Upper lobe of right lung (tissue), 1 donor: ENCODE measurements around the gene IFI16. TPM values are rescaled to one million over a fixed set of nuclear protein-coding genes. Genes with fewer than 3 reads are reported as not detected.
"Not testable (repeated sequence)": the region's sequence is repeated elsewhere in the genome, so short reads cannot be mapped to it uniquely, and the experiment has no call there.

Source experiments
- ATAC-seq: fragments of 200-7000 bp; cut with Tn5 transposase; one replicate; pipeline ENCODE4 v1.9.1; 2020; ENCODE audit warnings: mild to moderate bottlenecking, moderate library complexity
- DNase-seq: peaks from one replicate; pipeline ENCODE4 v3.0.0-alpha.2; 2020
- H3K27ac ChIP-seq: fragments of 200-600 bp; one replicate; pipeline ENCODE4 v1.8.0; 2022
- H3K27me3 ChIP-seq: fragments of 200-600 bp; one replicate; pipeline ENCODE4 v1.8.0; 2022; ENCODE audit warnings: mild to moderate bottlenecking
- H3K36me3 ChIP-seq: fragments of 200-600 bp; one replicate; pipeline ENCODE4 v1.8.0; 2022
- H3K4me1 ChIP-seq: fragments of 200-600 bp; one replicate; pipeline ENCODE4 v1.8.0; 2022
- H3K4me3 ChIP-seq: fragments of 200-600 bp; one replicate; pipeline ENCODE4 v1.8.0; 2022; ENCODE audit warnings: mild to moderate bottlenecking
- H3K9me3 ChIP-seq: fragments of 200-600 bp; one replicate; pipeline ENCODE4 v1.8.0; 2022
- intact Hi-C: fragments of 100-400 bp; cut with DNase I; formaldehyde crosslinking; loops from one replicate; pipeline ENCODE4 v1.11.0; 2022
- total RNA-seq: library from RNA; stranded (reverse); fragmentation: NEBNext Ultra II Directional; extraction: Animal tissue kit (Norgen Biotek cat#: 25700); gene quantifications from one replicate; pipeline ENCODE4 v1.2.1, GENCODE V29; 2021
- TF ChIP-seq, protein P1 (sequence below): fragments of 200-600 bp; IDR thresholded peaks from one replicate; pipeline ENCODE4 v1.8.0; 2022; ENCODE audit warnings: antibody characterized with exemption
- donor health status: DM: no; HTN: yes; CAD: no; lungs with severe emphysema.

The IFI16 gene
- total RNA-seq, 1 donor from 2014 or later, result 98.0 TPM

DNA sequence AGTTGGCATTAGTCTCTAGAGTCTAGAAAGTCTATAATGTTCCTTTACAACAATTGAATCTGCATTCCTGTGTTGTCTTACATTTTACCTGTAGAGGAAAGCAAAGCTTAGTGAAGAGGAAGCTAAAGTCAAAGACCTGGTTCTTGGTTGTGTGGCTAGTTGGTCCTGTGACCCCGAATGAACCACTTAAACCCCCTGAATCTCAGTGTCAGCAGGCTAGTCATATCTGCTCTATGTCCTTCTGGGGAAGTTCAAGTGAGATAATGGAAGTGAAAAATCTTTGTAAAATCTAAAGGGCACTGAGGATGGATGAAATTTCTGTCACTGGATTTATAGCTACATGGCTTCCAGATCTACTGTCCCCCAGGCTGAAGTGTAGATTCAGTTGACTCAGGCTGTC is 90.9 kb downstream of the IFI16 start:
- intact Hi-C loops, result no loop called here
- ATAC-seq, result no peak

GRCh38 chr1:159103021-159103420 is 93.3 kb downstream of the IFI16 start:
- H3K4me3 ChIP-seq, H3K27ac ChIP-seq, DNase-seq, intact Hi-C loops, ATAC-seq, H3K36me3 ChIP-seq, H3K4me1 ChIP-seq, H3K9me3 ChIP-seq, H3K27me3 ChIP-seq: not testable (repeated sequence)

More for the DNA sequence above, 90.9 kb downstream of the IFI16 start:
- Histone ChIP-seq H3K36me3 (no peaks in the 10 kb centered on the region), H3K4me1 (no peaks in the 10 kb centered on the region), H3K27ac (no peak overlapping the region), H3K4me3 (no peak overlapping the region), H3K9me3 (no peaks in the 10 kb centered on the region), H3K27me3 (no peaks in the 10 kb centered on the region)
- TF ChIP-seq, protein P1, sequence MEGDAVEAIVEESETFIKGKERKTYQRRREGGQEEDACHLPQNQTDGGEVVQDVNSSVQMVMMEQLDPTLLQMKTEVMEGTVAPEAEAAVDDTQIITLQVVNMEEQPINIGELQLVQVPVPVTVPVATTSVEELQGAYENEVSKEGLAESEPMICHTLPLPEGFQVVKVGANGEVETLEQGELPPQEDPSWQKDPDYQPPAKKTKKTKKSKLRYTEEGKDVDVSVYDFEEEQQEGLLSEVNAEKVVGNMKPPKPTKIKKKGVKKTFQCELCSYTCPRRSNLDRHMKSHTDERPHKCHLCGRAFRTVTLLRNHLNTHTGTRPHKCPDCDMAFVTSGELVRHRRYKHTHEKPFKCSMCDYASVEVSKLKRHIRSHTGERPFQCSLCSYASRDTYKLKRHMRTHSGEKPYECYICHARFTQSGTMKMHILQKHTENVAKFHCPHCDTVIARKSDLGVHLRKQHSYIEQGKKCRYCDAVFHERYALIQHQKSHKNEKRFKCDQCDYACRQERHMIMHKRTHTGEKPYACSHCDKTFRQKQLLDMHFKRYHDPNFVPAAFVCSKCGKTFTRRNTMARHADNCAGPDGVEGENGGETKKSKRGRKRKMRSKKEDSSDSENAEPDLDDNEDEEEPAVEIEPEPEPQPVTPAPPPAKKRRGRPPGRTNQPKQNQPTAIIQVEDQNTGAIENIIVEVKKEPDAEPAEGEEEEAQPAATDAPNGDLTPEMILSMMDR, result no peak
- no peak for DNase-seq

Other genes starting within 250 kb of the IFI16 start
- gene OR6N1, start 237.7 kb upstream of the IFI16 start, total RNA-seq, result 2.3 TPM
- 0.72 TPM for gene OR6N2, start 228.7 kb upstream of the IFI16 start, total RNA-seq
- 45.5 TPM for gene MNDA, start 178.6 kb upstream of the IFI16 start, total RNA-seq
- 2.6 TPM for gene PYHIN1, start 78.4 kb upstream of the IFI16 start, total RNA-seq
- 3.0 TPM for gene AIM2, start 66.9 kb downstream of the IFI16 start, total RNA-seq
- 1.7 TPM for gene CADM3, start 161.7 kb downstream of the IFI16 start, total RNA-seq
- gene ACKR1, start 195.0 kb downstream of the IFI16 start, total RNA-seq, result 146 TPM